GM19351 (cell line): ENCODE results near the gene ZNF148.

ENCODE experiments used
- ATAC-seq: cut with Tn5 transposase; IDR thresholded peaks from one replicate; pipeline ENCODE4 v1.9.1; 2021; ENCODE audit warnings: mild to moderate bottlenecking, moderate library complexity; ENCODE audit not compliant: unreplicated experiment

ZNF148 gene

DNA sequence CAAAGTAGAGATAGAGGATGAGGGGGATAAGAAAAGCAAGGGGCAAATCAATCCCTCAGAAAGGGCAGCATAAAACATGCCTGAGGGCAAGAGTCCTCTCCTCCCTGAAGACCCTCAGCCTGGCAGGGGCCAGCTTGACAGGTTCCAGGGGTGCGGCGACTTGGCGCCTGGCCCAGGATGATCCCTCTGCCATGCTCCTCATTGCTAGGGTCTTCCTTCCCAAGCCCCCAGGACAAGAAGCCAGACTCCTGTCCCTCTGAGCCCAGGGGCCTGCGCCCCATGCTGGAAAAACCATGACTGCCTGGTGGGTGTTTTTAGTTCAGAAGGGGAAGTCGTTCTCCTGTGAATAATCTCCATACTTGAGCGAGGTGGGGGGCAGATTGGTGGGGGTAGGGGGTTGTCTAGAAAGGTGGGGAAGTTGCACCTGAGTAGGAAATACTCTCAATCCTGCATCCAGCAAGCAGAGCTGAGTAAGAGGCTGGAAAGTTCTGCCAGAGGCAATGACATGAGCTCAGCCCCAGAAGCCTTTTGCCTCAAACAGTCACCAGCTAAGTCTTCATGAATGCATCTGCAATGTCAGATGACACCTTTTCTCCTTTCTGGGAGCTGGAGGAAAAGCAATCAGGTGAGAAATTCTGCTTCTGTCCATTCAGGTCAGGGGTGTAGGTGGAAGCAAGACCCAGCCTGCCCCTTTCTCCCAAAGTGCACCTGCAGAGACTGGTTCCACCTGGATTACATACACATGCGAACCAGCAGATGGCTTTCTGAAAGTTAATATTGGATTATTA is 180.9 kb downstream of the ZNF148 start:
- ATAC-seq: no peak

DNA sequence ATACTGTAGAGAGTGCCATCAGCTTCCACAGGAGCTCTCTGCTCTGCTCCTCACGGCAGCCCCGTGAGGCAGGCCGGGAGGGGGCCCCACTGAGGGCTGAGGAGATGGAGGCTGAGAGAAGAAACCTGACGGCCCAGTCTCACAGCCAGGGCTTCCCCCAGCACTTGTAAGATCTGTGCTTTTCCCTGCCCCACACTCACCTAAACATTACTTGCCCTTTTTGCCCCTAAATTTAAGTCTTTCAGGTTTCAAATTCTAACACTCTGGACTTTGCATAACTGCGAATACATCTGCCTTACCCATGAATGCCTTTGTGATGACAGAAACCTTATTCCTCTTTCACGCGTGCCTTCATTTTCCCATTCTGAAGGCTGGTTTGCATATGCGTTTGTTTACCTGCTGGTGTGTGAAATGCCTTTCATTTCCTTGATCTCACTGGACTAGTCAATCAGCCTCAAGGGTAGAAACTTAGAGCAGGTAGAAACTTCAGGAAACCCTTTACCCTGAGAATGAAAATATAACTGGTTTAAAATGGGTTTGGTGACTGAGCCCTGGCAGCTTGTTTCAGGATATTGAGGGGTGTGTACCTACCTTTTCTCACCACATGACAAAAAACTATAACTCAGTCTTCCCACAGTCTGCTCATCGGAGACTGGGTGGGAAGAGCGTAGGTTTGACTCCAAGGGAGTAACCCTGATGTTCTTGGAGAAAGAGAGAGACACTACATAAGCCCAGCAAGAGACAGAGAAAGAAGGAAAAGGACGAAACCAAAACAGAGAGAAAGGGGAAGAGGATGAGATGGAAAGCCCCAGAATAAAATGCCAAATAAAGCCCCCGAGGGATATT is 182.7 kb downstream of the ZNF148 start:
- ATAC-seq: peak; percentile 67

DNA sequence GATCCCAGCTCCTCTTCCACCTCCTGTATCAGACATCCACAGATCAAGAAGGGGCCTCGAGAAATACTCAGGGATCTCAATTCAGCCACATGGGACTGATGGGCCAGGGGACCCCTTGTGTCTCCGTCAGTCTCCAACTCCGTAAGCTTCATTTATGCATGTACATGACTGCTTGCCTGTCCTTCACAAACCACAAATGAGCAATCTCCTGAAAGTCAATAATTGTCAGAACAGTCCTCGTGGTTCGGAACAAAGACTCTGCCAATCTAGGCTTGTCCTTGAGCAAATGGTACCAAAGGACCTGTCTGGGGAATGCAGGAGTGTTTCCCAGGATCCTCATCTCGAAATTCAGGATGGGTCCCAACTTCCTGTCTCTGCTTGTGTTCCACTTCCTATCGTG is 183.4 kb downstream of the ZNF148 start:
- ATAC-seq: no peak

DNA sequence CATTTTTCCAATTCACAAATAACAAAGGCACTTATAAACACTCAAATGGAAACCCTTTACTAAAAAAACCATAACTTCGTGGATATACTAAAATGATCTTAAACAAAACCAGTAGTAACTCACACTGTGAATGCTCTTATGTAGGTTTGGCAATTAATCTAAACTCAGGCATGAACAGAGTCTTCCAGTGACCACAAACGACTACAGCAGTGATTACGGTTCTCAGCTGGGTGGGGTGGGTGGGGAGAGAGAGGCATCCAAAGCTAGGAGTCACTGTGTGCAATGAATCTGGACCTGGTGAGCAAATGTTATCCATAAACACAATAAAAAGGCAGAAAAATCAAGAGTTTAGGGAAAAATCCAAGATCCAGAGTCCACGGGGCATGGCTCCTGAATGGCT is 183.9 kb downstream of the ZNF148 start:
- ATAC-seq: no peak

DNA sequence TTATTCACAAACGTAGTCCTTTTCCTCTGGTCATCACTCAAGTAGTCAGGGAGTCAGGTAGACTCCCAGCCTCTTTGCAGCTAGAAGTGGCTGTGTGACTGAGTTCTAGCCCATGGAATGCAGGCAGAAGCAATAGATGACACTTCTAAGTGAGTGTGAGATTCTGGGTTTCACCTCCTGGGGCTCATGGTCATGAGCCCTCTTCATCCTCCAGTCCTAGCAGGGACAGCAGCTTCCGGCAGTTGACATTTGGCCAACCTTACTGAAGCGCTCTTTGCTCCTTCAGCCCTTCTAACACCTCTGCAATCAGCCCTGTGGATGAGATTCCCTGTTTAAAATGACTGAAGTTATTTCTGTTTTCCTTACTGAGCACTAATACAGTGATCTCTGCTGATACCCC is 184.3 kb downstream of the ZNF148 start:
- ATAC-seq: no peak

DNA sequence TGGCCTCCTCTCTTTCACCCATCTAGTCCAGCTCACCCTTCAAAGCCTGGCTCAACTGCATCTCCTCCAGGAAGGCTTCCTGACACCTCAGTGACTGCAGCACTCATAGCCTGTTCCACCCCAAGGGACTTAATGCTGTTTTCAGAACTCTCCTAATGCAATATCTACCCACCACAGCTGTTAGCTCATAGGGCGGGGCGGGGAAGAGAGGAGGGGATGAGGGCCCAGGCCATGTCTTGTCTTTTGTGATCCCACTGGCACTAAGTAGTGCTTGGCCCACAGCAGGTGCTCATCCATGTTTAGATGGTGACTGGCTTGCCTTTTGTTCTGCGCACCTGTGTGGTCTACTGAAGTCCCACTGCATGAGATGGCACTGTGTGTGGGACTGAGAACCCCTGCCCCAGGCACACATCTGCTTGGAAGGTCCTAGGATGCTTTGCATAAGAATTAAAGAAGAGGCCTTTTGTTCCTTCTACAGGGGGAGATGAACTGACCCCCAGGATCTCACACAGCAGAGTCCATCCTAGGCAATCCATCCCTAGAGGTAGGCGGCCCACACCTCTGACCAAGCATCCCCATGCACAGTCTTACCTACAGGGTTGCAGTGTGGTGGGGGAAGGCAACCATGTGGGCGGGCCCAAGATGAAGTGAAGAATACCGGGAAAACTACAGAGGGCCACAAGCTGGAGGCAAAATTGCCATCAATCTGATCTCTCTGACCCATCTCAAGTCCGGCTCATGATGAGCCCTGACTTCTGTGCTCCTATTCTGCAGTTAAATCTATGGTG is 185.6 kb downstream of the ZNF148 start:
- no peak for ATAC-seq

DNA sequence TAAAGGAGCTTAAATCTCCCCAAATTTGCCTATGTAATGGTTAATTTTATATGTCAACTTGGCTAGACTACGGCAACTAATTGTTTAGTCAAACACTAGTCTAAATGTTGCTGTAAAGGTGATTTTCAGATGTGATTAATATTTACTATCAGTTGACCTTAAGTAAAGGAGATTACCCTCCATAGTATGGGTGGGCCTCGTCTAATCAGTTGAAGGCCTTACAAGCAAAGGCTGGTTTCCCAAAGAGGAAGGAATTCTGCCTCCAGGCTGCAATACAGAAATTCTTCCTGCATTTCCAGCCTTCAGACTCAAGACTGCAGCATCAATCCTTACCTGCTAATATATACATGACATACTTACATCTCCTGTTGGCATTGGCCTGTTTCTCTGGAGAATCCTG is 186.2 kb downstream of the ZNF148 start:
- ATAC-seq: no peak

DNA sequence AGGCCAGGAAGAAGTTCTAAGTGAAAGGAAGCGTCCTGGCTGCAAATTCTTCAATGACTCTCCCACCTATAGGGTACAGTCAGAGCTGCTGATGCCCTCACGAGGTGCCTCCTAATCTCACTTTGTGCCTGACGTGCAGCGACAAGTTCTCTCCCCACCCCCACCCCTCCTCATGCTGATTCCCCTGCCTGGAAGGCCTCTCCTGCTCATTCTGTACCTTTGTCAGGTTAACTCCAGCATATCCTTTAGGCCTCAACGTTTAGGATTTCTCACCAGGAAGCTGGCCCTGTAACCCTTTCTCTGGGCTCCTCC is 187.6 kb downstream of the ZNF148 start:
- no peak for ATAC-seq

DNA sequence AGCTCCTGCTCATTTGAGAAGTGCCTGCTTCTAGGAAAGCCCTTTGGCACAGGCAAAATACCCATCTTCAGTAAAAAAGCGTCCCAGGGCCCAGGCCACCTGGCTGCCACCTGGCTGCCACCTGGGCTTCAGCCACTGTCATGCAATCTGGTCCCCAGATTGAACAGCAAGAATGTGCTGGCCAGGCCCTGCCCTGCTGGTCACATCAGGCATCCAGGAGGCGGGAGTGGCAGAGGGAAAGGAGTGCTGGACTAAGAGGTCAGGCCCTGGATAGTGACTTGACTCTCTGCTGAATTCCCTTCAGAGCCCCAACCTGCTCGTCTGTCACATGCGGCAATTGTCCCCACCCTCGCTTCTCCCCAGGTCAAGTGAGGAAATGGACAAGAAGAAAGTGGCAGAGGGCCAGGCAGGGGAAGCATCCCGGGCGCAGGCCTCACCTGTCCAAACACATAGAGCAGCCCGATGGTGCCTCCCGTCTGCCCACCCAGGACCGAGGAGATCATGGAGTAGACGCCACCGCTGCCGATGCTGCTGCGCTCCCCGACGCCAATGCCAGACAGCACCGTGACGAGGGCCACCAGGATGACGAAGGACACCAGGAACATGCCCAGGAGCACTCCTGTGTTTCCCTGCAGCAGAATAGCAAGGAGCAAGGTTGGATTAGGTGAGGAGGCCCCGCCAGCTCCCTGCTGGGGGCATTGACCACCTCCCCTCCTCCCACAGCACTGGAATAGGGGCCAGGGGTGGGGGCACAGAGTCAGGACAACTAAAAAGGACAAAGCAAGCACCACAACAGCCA is 188.1 kb downstream of the ZNF148 start:
- no peak for ATAC-seq

DNA sequence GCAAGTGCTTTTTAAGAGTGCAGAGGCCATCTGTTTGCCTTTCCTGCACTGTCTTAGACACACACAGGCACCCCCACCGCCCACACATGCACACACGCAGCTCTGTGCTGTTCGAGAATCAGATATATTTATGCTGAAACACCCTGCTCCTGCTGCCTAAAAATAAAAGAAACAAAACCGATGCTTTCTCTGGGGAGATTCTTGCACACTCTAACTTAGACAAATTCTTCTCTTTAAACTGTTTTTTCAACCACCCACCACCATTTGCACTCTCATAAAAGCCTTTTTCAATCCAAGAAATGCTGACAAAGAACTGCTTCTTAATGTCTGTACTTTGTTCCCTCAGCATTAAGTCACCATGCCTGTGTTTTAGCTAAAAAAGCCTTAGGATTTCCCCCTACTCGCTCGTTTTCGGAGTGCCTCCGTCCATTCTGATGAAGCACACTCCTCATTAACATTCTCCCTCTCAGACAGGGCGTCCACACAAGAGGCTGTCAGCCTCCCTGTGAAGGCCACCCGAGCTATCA is 188.8 kb downstream of the ZNF148 start:
- peak; percentile 91 for ATAC-seq

DNA sequence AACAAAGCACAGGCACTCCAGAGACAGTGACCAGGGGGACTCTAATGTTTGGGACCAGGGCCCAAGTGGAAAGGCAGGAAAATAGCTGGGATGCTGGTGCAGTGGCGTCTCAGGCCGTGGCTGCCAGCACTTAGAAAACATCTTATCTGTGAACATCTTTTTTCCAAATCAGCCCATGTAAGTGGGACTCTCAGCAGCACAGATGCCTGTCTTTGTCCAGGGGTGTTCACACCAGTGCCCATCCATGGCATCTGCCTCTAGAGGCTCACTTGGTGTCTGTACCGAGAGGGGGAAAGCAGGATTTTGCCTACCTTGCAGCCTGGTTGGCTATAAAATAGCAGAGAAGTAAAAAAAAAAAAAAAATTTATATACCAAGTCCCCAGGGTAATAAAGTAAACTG is 189.3 kb downstream of the ZNF148 start:
- ATAC-seq: no peak

DNA sequence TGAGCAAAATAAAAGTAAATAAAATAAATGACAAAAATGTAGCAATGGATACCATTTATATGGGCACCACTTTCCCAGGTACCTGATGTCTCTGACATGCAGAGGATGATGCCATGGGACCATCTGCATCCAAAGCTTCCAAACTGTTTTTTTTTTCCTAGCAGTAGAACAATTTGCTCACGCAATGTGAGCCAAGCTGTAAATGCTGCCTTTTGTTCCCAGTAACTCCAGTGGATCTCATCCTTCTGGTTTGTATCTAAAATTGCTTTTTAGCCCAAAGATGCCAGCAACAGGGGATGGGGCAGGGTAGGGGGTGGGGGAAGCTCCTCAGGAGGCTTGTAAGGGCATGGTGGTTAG is 195.3 kb downstream of the ZNF148 start:
- no peak for ATAC-seq

DNA sequence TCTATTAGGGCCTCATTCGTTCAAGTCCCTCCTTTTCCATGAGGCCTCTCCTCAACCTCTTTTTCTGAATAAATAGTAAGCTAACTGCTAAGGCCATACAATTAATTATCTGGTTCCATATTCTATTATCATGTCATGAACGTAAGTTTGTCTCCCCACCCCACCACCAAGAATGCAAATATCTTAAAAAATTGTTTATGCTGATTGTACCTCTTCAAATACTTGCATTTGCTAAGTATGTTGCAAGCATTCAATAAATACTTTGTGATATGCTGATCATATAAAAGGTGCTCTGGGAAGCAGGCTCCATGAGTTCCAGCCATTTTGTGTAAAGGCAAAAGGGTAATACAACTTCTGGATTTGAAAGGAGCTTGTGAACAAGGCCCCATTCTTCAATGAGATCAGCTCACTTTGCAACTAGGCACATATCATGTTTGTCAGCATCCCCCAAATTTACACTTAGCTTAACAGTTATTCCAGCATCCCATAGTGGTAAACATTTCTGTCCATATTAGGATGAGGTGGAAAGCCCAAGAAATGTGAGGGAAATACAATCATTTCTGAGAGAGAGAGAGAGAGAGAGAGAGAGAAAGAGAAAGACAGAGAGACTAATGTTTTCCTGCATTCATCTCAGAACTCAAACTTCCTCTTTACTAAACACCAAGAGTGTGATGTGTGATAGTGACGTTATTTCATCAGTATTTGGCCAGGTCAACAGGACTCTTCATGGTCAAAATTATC is 195.8 kb downstream of the ZNF148 start:
- no peak for ATAC-seq

DNA sequence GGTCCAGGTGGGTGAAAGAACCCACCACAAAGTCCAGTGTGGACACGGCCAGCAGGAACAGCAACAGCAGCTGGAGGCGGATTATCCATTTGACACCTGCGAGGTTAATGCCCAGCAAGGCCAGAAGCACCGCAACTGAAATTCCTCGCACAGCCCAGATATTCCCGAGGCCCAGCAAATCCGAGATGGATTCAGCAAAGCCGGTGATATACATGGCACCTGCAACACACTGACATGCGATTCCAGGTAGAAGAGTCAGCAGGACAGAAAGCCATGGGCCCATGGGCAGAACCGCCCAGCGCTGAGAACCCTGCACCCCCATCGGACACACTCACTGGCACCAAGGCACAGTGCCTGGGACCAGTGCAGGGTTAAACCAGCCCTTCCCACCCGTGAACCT is 197.4 kb downstream of the ZNF148 start:
- ATAC-seq: no peak
